Measurements from ENCODE around the gene TRMT6. TPM values are rescaled to one million over a fixed set of nuclear protein-coding genes. Genes with fewer than 3 reads are reported as not detected.

Gene TRMT6
- total RNA-seq (1 to 10 TPM; 3.1 to 4.2 TPM), polyA plus RNA-seq (1 to 10 TPM; 3.9 to 6.2 TPM)

GRCh38 chr20:5950271-5951031, at the start of gene TRMT6, which contains the start of gene MCM8:
Gene TRMT6, minus strand, starts transcription at chr20:5950533. Its CDS starts 128 bp downstream, at chr20:5950405.
Gene MCM8, plus strand, starts transcription at chr20:5950652. Its CDS starts 1,364 bp downstream, at chr20:5952016.
- peaks cover 6 to 19% (median 10%) of the 10 kb centered on the region in 4 donors for H3K36me3 ChIP-seq (ENCODE audit: control insufficient read depth in 4 of 4, insufficient read depth in 3 of 4, low read depth in 1 of 4, low read length in 3 of 4)
- H3K4me1 ChIP-seq (ENCODE audit: control insufficient read depth in 4 of 4, insufficient read depth in 4 of 4, low read length in 3 of 4) = peaks cover 7 to 19% (median 17%) of the 10 kb centered on the region in 4 donors
- H3K9me3 ChIP-seq (ENCODE audit: control insufficient read depth in 4 of 4, low read length in 3 of 4) = no peaks in the 10 kb centered on the region
- peak; percentile 96 for DNase-seq (ENCODE audit: low spot score)
- peak within 1 kb of the TSS; percentile 71 to 96 (median 90) for H3K4me3 ChIP-seq (ENCODE audit: low read depth in 1 of 3, low read length in 3 of 3)
- under 1% methylated on average over 61 of the region's 61 CpGs for WGBS
- TF ChIP-seq FOXA1 (IDR thresholded peaks at IDR 0.05) (no peak), REST (IDR thresholded peaks at IDR 0.05) (peak; percentile 91), EGR1 (IDR thresholded peaks at IDR 0.05; ENCODE audit: low read depth in 2 of 2) (peak; percentile 96 to 97), MAX (IDR thresholded peaks at IDR 0.05) (peak; percentile 99), TAF1 (conservative IDR thresholded peaks at IDR 0.05) (no peak), RAD21 (IDR thresholded peaks at IDR 0.05) (peak; percentile 57 to 68), RXRA (IDR thresholded peaks at IDR 0.05) (peak; percentile 40 to 60), ZBTB33 (IDR thresholded peaks at IDR 0.05) (peak; percentile 80), SP1 (IDR thresholded peaks at IDR 0.05) (peak; percentile 87), JUND (IDR thresholded peaks at IDR 0.05) (peak in 1 of 2 donors; percentile 52), HNF4A (conservative IDR thresholded peaks at IDR 0.05) (peak in 1 of 2 donors; percentile 30), YY1 (IDR thresholded peaks at IDR 0.05) (peak; percentile 80), CTCF (IDR thresholded peaks at IDR 0.05; ENCODE audit: low read depth, low read length, missing input control) (no peak), FOXA2 (IDR thresholded peaks at IDR 0.05) (no peak), GABPA (IDR thresholded peaks at IDR 0.05 in 1 of 2, conservative IDR thresholded peaks at IDR 0.05 in 1 of 2) (peak; percentile 90 to 99)
- H3K27ac ChIP-seq (ENCODE audit: low read depth in 1 of 2, low read length in 2 of 2) = peak within 1 kb of the TSS; percentile 21 to 24
- H3K9ac ChIP-seq (ENCODE audit: low read depth in 1 of 2, low read length in 2 of 2) = peak within 1 kb of the TSS; percentile 26 to 30
- H3K27me3 ChIP-seq (ENCODE audit: control insufficient read depth in 4 of 4, insufficient read depth in 4 of 4, low read length in 3 of 4) = no peaks in the 10 kb centered on the region
